Measurements from ENCODE around the gene ATP1B3.

GRCh38 chr3:141844812-141845211 lies 31.6 kb upstream of the ATP1B3 start:
- TF ChIP-seq GATA2 (IDR thresholded peaks at IDR 0.05; ENCODE audit: low read depth, low read length): no peak
- no peak for TF ChIP-seq GATA3 (IDR thresholded peaks at IDR 0.05; ENCODE audit: low read depth, low read length)

All from SH-SY5Y (cell line).